Upper lobe of left lung (tissue), 6 donors: ENCODE data around the gene SPEF1. TPM values are rescaled to one million over a fixed set of nuclear protein-coding genes. Genes with fewer than 3 reads are reported as not detected.

Source experiments
- ATAC-seq, 2 donors: fragments of 200-7000 bp; cut with Tn5 transposase; one replicate each; pipeline ENCODE4 v1.9.1; 2022; ENCODE audit warnings: mild to moderate bottlenecking in 2 of 2, moderate library complexity in 2 of 2; ENCODE audit not compliant: low FRiP score in 2 of 2
- DNase-seq, 2 donors: peaks; one replicate each; pipeline ENCODE4 v3.0.0-alpha.2; 2019 to 2020
- H3K27ac ChIP-seq, 4 donors: fragments of 200-600 bp; sonication (generic); one replicate each; pipeline ENCODE4 v1.5.1; 2016 to 2019
- H3K27me3 ChIP-seq, 4 donors: fragments of 200-600 bp; sonication (generic); one replicate each; pipeline ENCODE4 v1.5.1; 2017 to 2019
- H3K36me3 ChIP-seq, 4 donors: fragments of 200-600 bp; sonication (generic); one replicate each; pipeline ENCODE4 v1.5.1; 2016 to 2019
- H3K4me1 ChIP-seq, 4 donors: fragments of 200-600 bp; sonication (generic); one replicate each; pipeline ENCODE4 v1.5.1; 2018 to 2019
- H3K4me3 ChIP-seq, 4 donors: fragments of 200-600 bp; sonication (generic); one replicate each; pipeline ENCODE4 v1.5.1; 2017 to 2019; ENCODE audit warnings: mild to moderate bottlenecking in 2 of 4, moderate library complexity in 1 of 4
- H3K9me3 ChIP-seq, 4 donors: fragments of 200-600 bp; sonication (generic); one replicate each; pipeline ENCODE4 v1.5.1; 2018 to 2019
- EP300 ChIP-seq, 4 donors: sonication (generic); formaldehyde crosslinking; IDR thresholded peaks; one replicate each; pipeline ENCODE4 v1.5.1; 2017; ENCODE audit warnings: antibody characterized with exemption in 4 of 4, control low read depth in 2 of 4
- POLR2A ChIP-seq, 4 donors: fragments of 450-650 bp; IDR thresholded peaks; one replicate each; pipeline ENCODE4 v1.5.1; 2016 to 2017; ENCODE audit warnings: antibody characterized with exemption in 4 of 4, mild to moderate bottlenecking in 2 of 4
- POLR2AphosphoS5 ChIP-seq, 2 donors: sonication (generic); formaldehyde crosslinking; IDR thresholded peaks; one replicate each; pipeline ENCODE4 v1.5.1; 2017; ENCODE audit warnings: antibody characterized with exemption in 2 of 2
- WGBS, 2 donors: methylation state at CpG; one replicate each; pipeline ENCODE4 v1.1.5; 2017 to 2018; 5-methylcytosine and 5-hydroxymethylcytosine counted together
- total RNA-seq, 6 donors: library from RNA; depleted of rRNA in 4 of 6; stranded (reverse); fragments of >200 nt in 4 of 6; gene quantifications; one replicate each; pipeline versions ENCODE4 v1.1.0 to v1.2.1, GENCODE V29; 2016 to 2021
- TF ChIP-seq, protein P1 (sequence below), 6 experiments: fragments of 450-650 bp in 4 of 6; fragments of 200-600 bp in 2 of 6; sonication (generic) in 2 of 6; IDR thresholded peaks; one replicate each; pipeline ENCODE4 v1.5.1; 2016 to 2019; ENCODE audit warnings: antibody characterized with exemption in 6 of 6
- donor health status: DM: no; HTN: no; CAD: no; lungs with moderate emphysema.
- donor health status: DM: no; HTN: yes; CAD: no; lungs with severe emphysema.

The SPEF1 gene
- total RNA-seq, 6 donors from 2014 or later, result 0.34 to 15.1 (median 5.4) TPM

DNA sequence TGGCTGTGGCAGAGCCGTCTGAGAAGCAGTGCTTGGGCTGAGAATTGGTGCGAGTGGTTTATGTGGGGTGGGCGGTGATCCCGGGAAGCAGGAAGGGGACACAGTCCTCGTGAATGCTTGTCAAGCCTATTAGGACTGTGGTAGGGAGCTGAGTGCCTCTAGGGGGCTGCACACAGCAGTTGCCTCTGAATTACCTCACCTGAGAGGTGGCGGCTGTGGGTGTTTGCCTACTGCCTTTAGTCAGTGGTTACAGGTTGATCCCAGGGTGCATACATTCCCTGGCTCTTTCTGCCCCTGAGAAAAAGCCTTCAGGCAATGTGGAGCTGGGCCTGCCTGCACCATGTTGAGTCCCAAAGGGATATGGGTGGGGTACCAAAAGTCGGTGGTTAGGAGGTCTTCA is 44.3 kb upstream of the SPEF1 start:
- H3K36me3 ChIP-seq, result peaks cover 17 to 40% (median 30%) of the 10 kb centered on the region in 4 donors

DNA sequence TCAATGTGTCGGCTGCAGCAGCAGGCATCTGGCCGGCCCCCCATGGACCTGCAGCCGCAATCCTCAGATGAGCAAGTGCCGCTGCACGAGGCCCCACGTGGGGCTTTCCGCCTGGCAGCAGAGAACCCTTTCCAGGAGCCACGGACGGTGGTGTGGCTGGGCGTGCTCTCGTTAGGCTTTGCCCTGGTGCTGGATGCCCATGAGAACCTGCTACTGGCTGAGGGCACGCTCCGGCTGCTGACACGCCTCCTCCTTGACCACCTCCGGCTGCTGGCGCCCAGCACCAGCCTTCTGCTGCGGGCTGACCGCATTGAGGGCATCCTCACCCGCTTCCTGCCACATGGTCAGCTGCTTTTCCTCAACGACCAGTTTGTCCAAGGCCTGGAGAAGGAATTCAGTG is 42.6 kb upstream of the SPEF1 start:
- DNase-seq (peak in 1 of 2 donors; percentile 67), ATAC-seq (no peak)
- no peaks in the 10 kb centered on the region for H3K27me3 ChIP-seq
- H3K36me3 ChIP-seq, result peaks cover 17 to 40% (median 30%) of the 10 kb centered on the region in 4 donors
- H3K4me3 ChIP-seq, result no peak overlapping the region
- TF ChIP-seq POLR2AphosphoS5 (IDR thresholded peaks at IDR 0.05) (no peak), POLR2A (IDR thresholded peaks at IDR 0.05) (no peak), EP300 (IDR thresholded peaks at IDR 0.05) (no peak)
- TF ChIP-seq, protein P1, sequence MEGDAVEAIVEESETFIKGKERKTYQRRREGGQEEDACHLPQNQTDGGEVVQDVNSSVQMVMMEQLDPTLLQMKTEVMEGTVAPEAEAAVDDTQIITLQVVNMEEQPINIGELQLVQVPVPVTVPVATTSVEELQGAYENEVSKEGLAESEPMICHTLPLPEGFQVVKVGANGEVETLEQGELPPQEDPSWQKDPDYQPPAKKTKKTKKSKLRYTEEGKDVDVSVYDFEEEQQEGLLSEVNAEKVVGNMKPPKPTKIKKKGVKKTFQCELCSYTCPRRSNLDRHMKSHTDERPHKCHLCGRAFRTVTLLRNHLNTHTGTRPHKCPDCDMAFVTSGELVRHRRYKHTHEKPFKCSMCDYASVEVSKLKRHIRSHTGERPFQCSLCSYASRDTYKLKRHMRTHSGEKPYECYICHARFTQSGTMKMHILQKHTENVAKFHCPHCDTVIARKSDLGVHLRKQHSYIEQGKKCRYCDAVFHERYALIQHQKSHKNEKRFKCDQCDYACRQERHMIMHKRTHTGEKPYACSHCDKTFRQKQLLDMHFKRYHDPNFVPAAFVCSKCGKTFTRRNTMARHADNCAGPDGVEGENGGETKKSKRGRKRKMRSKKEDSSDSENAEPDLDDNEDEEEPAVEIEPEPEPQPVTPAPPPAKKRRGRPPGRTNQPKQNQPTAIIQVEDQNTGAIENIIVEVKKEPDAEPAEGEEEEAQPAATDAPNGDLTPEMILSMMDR (IDR thresholded peaks at IDR 0.05), result no peak
- no peak overlapping the region for H3K27ac ChIP-seq
- whole genome bisulfite sequencing, 2 donors, result 91% methylated on average over 17 of the region's 20 CpGs; no CpG with 5 or more reads in 1 of the 2 donors
- H3K9me3 ChIP-seq, result no peaks in the 10 kb centered on the region
- H3K4me1 ChIP-seq, result peaks cover 15 to 19% (median 17%) of the 10 kb centered on the region in 4 donors

More for the DNA sequence above, 44.3 kb upstream of the SPEF1 start:
- H3K4me3 ChIP-seq, result no peak overlapping the region
- H3K27me3 ChIP-seq, result no peaks in the 10 kb centered on the region
- no peak for TF ChIP-seq POLR2AphosphoS5 (IDR thresholded peaks at IDR 0.05)
- ATAC-seq (no peak), DNase-seq (no peak)
- H3K4me1 ChIP-seq, result peaks cover 7 to 8% (median 8%) of the 10 kb centered on the region in 4 donors
- H3K9me3 ChIP-seq, result no peaks in the 10 kb centered on the region
- 83 to 86% methylated on average over 6 to 7 of the region's 7 CpGs for WGBS, 2 donors
- H3K27ac ChIP-seq, result no peak overlapping the region

DNA sequence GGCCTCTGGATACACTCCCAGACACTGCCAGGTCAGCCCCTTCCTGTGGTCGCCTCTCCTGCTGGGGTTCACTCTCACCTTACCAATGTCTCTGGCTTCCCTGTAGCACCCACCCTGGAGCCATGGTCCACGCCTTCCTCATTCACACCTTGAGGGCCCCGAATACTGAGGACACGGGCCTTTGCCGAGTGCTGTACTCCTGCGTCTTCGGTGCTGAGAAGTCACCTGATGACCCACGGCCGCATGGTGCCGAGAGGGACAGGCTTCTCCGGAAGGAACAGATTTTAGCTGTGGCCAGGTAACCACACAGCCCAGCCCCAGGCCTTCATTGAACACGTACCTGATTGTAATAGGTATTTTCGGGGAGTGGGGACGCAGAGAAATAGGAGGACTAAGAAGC is 40.7 kb upstream of the SPEF1 start:
- no peak for TF ChIP-seq POLR2A (IDR thresholded peaks at IDR 0.05)
- no peak for TF ChIP-seq EP300 (IDR thresholded peaks at IDR 0.05)
- TF ChIP-seq, protein P1 (IDR thresholded peaks at IDR 0.05), result no peak
- TF ChIP-seq POLR2AphosphoS5 (IDR thresholded peaks at IDR 0.05), result no peak
- Histone ChIP-seq H3K4me1 (peaks cover 25 to 32% (median 27%) of the 10 kb centered on the region in 4 donors), H3K9me3 (no peaks in the 10 kb centered on the region), H3K36me3 (peaks cover 17 to 35% (median 30%) of the 10 kb centered on the region in 4 donors), H3K4me3 (no peak overlapping the region), H3K27me3 (no peaks in the 10 kb centered on the region), H3K27ac (peak overlapping the region in 1 of 4 donors; percentile 94)
- 94 to 97% methylated on average over 14 of the region's 14 CpGs for WGBS, 2 donors
- no peak for DNase-seq
- no peak for ATAC-seq

DNA sequence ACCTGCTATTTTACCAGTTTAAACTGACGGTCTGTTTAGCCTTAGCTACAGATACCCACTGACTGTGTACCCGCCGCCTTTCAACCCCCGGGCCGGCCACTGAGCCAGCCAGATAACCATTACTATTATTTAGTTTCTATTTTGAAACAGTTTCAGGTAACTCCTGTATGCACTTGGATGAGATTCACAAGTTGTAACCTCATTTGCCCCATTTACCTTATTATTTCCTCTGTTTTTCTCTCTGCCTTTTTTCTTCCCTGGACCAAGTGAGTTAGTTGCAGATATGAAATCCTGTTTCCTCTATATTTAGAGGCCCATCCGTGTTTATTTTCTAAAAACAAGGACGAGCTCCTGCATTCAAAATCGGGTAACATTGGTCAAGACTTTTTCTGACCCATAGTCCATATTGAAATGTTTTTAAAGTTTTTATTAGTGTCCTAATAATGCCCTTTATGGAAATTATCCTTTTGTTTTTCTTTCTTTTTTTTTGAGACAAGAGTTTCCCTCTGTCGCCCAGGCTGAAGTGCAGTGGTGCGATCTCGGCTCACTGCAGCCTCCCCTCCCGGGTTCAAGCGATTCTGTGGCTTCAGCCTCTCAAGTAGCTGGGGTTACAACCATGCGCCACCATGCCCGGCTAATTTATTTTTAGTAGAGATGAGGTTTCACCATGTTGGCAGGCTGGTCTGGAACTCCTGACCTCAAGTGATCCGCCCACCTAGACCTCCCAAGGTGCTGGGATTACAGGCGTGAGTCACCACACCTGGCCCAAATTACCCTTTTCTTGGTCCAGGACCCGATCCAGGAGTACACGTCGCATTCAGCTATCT is 39.9 kb upstream of the SPEF1 start:
- Histone ChIP-seq H3K9me3 (no peaks in the 10 kb centered on the region), H3K4me3 (peak overlapping the region; percentile 81 to 93 (median 86)), H3K27me3 (no peaks in the 10 kb centered on the region), H3K4me1 (peaks cover 26 to 32% (median 28%) of the 10 kb centered on the region in 4 donors), H3K36me3 (peaks cover 17 to 35% (median 29%) of the 10 kb centered on the region in 4 donors), H3K27ac (peak overlapping the region; percentile 94 to 99 (median 98))
- peak in 1 of 4 donors; percentile 43 for TF ChIP-seq POLR2A (IDR thresholded peaks at IDR 0.05)
- TF ChIP-seq POLR2AphosphoS5 (IDR thresholded peaks at IDR 0.05), result no peak
- no peak for ATAC-seq
- 41 to 46% methylated on average over 20 of the region's 20 CpGs for WGBS, 2 donors
- DNase-seq, result no peak

DNA sequence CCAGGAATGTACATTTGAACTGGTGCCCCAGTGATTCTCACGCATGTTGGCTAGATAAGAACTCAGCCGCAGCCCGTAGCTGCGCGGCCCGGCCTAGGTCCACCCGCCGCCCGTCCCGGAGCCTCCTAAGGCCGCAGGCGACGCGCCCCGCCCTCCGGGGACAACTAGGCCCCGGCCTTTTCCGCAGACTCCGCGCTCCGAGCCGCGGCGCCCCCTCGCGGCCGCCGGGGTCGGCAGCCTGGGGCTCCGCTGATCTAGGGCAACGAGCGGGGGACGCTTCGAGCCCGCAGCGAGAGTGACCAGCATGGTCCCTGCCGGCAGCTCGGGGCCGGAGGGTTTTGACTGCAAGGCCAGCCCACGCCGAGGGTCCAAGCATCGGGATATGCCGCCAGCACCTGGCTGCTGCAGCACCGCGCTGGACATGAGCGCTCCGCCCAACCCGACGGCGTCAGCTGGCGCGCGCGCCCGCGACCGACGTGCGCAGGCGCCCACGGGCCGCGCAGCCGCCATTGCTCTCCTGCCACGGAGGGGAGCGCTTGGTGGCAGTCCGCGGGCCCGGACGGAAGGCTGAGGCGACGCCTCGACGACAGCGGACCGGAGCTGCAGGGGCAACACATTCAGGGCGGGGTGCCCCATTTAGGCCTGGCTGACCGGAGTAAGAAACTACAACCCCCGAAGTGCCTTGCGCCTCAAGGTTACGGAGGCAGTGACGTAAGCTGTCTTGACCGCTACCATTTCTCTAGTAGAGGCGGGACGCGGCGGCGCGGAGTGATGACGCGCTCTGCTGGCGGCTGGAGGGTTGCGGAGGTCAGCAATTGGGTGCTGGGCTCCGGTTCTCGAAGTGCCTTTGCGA is 39.0 kb upstream of the SPEF1 start, which contains the start of gene AP5S1:
Gene AP5S1, plus strand, starts transcription at position 500 of the 853 bp plus-strand sequence. CDS start 1,571 bp downstream, outside the sequence.
- WGBS, 2 donors, result 0% methylated on average over 37 to 39 of the region's 96 CpGs
- peak; percentile 91 to 97 for ATAC-seq

More for the DNA sequence above, 39.0 kb upstream of the SPEF1 start, which contains the start of gene AP5S1:
- H3K27me3 ChIP-seq, result no peaks in the 10 kb centered on the region
- H3K9me3 ChIP-seq, result no peaks in the 10 kb centered on the region
- peaks cover 26 to 32% (median 28%) of the 10 kb centered on the region in 4 donors for H3K4me1 ChIP-seq
- peak; percentile 98 to 100 for DNase-seq
- H3K27ac ChIP-seq, result peak within 1 kb of the TSS; percentile 94 to 99 (median 98)
- peak within 1 kb of the TSS; percentile 81 to 93 (median 86) for H3K4me3 ChIP-seq
- TF ChIP-seq POLR2A (IDR thresholded peaks at IDR 0.05) (peak in 2 of 4 donors; percentile 49 to 86), EP300 (IDR thresholded peaks at IDR 0.05) (peak in 1 of 4 donors; percentile 66), POLR2AphosphoS5 (IDR thresholded peaks at IDR 0.05) (peak; percentile 90 to 94)
- TF ChIP-seq, protein P1 (IDR thresholded peaks at IDR 0.05), result peak; percentile 99 to 100 (median 100)
- H3K36me3 ChIP-seq, result peaks cover 17 to 35% (median 26%) of the 10 kb centered on the region in 4 donors
